Loucy (cell line): ENCODE results near the gene CSGALNACT2.

Experiments used
- CTCF ChIP-seq: fragments of 200-600 bp; sonication (generic); conservative IDR thresholded peaks from 2 replicates; pipeline ENCODE4 v1.5.1; 2014; ENCODE audit warnings: mild to moderate bottlenecking, antibody characterized with exemption, low read length
- EZH2phosphoT487 ChIP-seq: fragments of 200-600 bp; IDR thresholded peaks from 2 replicates; pipeline ENCODE4 v1.6.1; 2018; ENCODE audit warnings: antibody characterized with exemption, mild to moderate bottlenecking, moderate library complexity, borderline replicate concordance

- TF ChIP-seq CTCF (no peak), EZH2phosphoT487 (no peak)
These were observed 34.9 kb downstream of the CSGALNACT2 start for GRCh38 chr10:43173120-43173519.
